CD4-positive, alpha-beta T cell treated with Interleukin-6 at 100 ng/mL for 8 hours (primary cell): ENCODE data around the gene PPP1R18.
"Not testable (repeated sequence)": the region's sequence is repeated elsewhere in the genome, so short reads cannot be mapped to it uniquely, and the experiment has no call there.

Experiments
- DNase-seq: peaks from one replicate; pipeline ENCODE4 v3.0.0-alpha.2; 2020; ENCODE audit warnings: mixed read lengths, low spot score

PPP1R18 gene

DNA sequence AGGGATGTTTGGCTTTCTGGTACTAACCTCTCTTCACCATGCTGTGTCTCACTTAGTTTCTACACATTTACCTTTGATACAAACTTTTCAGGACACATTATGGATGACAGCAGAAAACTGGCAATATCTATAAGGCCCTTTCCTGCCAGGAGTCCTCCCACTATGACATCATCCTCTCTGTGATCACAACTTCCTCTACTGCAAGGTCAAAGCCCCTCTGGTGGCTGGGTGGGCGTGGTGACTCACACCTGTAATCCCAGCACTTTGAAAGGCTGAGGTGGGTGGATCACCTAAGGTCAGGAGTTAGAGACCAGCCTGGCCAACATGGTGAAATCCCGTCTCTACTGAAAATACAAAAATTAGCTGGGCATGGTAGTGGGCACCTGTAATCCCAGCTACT, 20.1 kb downstream of the PPP1R18 start:
- DNase-seq = not testable (repeated sequence)

DNA sequence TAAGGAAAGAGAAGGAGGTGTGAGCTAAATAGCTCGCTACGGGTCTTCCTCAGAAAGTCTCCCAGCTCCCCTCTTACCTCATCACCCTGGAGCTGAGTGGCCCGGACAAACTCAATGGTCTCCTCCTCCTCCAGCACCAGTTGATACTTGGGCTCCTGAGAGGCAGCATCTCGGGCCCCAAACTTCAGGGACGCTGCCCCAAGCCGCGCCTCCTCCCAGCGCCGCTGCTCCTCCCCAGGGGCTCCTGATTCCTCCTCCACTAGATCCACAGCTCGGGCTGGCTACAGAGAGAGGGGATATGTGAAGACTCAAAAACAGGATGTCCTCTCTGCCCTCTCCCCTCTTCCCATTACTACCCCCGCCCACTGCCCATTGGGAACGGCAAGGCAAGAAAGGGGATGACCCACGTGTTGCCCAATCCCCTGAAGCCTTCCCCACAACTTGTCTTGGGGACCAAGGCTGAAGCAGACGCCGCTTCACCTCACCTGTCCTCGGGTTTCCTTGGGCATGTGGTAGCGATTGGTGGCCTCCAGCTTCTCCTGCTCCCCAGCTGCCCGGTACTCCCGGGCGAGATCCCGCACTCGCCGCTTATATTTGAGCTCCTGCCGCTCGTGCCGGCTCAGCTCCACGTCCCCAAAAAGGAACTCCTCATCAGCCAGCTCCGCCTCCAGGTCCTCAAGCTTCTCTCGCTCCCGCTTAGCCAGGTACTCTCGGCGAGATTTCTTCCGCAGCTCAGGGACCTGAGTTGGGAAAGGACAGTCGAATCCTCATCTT, 21.3 kb downstream of the PPP1R18 start:
- no peak for DNase-seq

DNA sequence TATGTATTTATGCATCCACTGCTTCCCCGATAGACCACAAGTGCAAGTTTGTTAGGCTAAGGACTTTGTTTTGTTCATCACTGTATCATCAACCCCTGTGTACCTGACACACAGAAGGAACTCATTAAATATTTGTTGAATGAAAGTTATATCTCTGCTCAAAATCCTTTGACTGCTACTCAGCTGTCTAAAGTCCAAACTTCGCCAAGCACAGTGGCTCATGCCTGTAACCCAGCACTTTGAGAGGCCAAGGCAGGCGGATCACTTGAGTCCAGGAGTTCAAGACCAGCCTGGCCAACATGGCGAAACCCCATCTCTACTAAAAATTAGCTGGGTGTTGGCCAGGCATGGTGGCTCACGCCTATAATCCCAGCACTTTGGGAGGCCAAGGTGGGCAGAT, 28.5 kb downstream of the PPP1R18 start:
- DNase-seq = not testable (repeated sequence)

DNA sequence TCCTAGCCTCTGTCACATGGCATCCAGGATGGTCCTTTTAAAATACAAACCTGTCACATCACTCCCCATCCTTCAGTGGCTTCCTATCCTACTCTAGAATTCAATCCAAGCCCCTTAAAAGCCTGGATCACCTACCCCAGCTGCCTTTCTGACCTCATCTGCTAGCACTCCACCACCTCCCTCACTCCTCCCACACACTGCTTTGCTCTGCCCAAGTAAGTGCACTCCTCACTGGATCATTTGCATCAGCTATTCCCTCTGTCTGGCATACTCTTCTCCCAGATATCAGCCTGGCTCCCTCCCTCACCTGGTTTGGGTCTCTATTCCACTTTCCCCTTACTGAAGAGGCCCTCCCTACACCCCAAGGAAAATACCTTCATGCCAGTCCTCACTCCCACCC, 29.0 kb downstream of the PPP1R18 start:
- no peak for DNase-seq

DNA sequence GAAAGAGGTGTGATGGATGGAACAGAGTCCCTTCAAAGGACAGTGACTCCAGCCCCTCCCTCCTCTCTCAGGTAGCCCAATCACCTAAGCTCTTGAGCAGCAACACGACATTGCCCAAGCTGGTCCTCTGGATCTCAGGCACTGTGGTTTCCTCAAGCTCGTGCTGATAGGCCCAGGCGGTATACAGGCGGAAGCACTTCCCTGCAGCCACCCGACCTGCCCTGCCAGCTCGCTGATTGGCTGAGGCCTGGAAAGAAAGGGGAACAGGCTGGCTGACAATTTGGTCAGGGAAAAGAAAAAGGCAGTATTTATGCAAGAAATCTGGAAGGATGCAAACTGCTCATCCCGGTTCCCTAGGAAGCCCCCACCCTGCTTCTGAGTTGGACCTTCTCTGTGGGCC, 29.9 kb downstream of the PPP1R18 start:
- no peak for DNase-seq

DNA sequence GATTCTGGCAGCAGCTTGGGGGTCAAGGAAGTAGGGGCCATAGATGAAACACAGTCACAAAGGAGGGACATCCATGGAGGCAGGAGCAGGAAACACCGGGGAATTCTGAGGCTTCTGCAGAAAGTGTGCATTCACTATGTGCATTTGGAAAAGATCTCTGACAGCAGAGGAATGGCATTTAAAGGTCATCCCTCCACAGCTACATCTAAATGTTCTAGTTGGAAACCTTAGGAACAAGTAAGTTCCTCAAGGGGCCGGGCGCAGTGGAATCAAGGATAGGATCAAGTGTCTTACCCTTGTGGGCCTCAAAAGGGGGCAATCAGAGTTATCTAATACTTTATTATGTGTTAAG, 30.7 kb downstream of the PPP1R18 start:
- no peak for DNase-seq

DNA sequence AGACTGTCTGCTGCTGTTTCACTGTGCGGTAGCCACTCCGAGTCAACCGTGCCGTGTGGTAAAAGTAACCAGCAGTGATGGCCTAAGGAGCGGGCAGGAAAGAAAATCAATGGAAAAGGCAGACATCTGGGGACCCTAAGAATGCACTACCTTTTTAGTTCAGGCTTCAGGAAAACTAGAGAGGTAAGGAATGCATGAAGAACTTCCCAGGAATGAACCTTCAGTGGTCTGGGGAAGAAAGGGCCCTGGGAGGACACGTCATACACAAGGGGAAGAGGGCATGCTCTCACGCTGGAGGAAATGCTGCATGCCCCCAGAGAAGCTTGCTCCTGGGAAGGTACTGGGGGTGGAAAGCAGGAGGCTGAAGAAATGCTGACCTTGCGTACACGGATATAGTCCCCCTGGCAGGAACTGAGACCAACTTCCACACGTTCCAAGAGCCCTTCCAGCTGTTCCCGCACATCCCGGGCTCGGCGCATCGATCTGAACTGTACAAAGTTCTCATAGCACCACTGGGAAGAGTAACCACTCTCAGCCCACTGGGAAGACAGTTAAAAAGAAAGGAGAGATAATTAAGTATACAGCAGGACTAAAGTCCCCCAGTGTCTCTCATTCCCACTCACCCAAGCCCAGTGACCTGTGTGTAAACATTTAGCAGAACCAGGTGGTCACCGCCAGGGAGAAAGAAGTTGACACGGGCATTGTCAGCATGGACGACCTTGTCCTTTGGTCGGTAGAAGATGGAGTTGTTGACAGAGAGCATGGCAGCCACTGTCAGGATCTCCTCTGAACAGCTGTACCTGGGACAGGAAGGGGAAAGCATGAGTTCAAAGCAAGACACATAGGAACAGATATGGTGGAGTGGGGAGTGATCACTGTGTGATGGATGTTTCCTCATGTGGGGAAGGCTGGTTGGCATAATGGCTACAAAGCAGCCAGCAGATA, 31.4 kb downstream of the PPP1R18 start:
- no peak for DNase-seq

DNA sequence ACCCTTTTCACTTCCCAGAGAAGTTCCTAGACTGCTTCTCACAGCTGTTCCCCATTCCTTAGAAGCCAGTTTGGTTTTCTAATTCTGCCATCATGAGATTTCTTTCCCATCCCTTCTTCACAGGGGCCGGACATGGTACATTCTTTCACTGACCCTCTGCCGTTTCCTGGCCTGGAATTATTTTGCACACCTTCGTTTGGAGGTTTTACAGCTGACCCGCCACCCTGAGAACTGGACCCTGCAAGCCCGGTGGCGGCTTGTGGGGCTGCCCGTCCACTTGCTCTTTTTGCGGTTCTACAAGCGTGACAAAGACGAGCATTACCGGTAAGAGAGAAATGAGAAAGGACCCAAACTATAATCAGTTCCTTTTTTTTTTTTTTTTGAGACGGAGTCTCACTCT, 35.3 kb downstream of the PPP1R18 start:
- no peak for DNase-seq

DNA sequence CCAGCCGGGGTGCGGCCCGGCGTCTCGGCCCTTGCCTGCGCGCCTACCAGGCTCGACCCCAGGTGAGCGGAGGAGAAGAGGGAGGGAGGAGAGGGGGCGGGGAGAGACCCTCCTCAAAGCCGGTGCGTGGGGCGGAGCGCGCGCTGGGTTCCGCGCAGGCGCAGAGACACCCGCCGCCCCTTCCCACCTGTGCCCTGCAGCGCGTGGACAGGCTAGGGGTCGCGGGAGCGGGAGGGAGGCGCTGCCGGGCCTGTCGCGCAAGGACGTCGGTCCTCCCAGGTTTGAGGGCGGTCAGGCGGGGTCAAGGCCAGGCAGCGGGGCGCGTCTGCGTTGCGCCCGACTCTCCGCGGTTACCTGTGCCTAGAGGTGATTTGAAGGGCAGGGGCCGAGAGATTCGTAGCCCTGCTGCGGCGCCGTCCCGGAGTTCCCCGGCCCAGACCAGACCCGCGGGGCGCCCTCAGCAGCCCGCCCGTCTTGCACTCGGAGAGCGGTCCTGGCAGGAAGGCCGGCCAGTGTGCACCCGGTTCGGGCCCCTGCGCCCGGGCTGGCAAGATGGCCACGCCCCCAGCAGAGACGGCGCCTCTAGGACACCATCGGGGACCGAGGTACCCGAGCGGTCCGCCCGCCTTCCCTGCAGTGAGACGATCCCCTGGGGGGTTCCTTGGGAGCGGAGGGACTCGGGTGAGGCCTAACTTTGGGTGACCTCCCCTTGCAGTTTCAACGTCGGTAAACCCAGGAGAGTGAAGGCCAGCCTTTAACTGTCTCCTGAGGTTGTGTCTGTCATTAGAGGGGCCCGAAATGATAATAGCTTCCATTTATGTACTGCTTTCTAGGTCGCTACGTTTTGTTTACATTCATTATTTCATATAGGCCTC, 39.0 kb downstream of the PPP1R18 start:
- DNase-seq = peak; percentile 61

DNA sequence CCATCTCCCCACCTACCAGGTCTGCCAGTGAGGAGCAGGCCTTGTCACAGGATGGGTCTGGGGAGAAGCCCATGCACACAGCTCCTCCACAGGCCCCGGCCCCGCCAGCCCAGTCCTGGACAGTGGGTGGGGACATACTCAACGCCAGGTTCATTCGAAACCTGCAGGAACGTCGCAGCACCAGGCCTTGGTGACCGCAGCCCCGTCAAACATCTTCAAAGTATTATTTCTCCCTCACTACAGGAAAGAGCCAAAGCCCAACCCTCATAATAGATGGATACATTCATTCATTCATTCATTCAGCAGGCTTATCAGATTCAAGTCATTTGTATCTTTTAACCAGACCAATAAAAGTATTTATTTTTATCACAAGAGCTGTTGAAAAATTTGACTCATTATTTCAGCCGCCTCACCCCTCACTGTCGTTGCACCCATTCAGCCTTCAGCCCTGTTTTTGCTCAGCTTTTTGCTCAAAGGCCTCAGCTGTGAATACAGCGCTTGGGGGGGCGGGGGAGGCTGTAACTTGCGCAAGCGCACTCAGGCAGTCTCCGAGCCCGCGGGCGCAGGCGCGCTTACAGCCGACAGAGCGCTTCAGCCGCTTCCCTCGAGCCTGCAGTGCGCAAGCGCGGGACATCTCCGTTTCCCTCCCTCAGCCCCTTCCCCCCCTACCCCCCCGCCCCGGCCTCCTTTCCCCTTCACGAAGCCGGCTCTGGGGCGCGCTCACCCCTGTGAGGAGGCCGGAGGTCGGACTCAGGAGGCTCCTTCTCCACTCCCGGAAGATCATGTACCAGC, 39.8 kb downstream of the PPP1R18 start, which contains the start of gene C6orf136:
TSS of gene C6orf136 (plus strand) at position 684 of the 792 bp plus-strand sequence. CDS start at position 783, 99 bp downstream.
- DNase-seq = peak; percentile 95

DNA sequence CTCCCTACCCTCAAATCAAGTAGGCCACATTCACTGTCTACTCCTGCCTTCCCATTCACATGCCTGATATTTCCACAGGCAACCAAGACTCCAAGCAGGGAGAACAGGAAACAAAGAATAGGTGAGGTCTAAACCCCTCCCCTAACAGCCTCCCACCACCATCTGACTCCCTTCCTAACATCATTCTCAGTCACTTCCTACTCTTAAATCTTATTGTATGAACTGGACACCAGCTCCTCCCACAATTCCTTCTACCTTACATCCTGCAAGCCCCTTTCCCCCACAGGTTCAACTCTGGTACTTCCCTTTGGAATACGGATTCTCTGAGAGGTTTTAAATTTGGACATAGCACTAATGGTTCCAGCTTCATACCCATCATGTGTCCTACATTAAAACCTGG, 40.5 kb downstream of the PPP1R18 start:
- no peak for DNase-seq

DNA sequence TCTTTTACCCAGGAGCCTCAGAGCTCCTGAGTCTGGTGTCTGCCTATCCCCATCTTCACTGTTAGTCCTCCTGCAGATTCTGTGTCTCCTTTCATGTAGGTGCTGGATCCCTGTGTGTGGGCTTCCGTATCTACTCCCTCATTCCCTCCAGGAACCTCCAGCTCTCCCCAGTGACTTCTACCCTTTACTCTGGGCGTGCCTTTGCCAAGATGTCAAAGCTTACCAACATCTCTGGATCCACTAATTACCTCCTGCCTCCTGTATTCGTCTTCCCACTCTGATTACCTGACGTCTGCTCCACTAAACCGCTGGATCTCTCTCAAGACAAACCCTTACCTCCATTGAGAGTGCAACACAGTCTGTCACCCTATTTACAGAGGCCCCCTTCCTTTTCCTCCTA, 41.7 kb downstream of the PPP1R18 start:
- no peak for DNase-seq

DNA sequence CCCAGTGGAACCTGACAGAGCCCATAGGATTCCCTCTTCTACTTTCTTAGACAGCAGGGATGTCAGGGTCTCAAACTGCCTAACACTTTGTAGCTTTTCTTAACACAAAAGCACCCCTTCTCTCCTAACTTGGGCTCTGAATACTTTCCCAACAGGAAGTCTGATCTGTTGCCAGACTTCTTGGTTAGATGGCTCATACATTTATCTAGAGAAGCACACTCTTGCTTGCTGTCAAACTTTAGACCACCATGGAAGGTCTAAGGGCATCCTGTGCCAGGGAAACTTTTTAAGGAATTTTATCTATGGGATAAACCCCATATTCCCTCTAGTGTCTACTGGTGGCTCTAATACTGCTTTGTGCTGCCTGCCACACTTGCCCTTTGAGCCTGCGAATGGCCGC, 42.8 kb downstream of the PPP1R18 start:
- no peak for DNase-seq

DNA sequence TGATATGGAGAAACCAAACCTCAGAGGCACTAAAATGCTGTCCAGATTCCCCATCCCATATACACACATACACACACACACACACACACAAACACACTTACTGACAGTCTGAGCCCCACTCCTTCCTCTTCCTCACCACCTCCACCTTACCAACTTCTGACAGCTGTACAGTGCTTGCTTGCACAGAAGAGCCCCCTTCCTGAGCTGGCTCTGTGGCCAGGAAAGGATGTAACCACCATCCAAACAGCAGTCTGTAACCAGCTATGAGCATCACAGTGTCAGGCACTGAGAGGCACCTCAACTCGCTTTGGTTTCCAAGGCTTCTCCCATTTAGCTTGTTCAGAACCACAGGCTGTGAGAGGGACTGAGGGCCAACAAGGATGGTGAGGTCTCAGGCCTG, 45.4 kb downstream of the PPP1R18 start:
- no peak for DNase-seq

DNA sequence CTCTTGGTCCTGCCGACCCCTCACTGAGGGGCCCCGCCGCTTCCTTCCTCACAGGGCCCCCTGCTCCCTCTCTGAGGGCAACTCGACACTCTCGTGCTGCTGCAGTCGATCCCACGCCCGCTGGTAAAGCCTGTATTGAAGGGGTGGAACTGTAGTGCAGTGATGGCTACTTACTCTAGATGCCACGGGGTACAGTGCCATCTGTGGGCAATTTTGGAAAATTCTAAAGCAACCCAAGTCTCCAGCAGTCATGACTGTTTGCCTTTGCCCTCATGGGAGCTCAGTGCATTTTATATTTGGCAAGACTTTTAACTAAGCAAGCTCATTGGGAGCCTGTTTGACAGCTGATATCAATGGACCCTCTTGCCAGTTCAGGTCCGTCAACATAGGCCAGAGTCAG, 46.0 kb downstream of the PPP1R18 start:
- DNase-seq = no peak

DNA sequence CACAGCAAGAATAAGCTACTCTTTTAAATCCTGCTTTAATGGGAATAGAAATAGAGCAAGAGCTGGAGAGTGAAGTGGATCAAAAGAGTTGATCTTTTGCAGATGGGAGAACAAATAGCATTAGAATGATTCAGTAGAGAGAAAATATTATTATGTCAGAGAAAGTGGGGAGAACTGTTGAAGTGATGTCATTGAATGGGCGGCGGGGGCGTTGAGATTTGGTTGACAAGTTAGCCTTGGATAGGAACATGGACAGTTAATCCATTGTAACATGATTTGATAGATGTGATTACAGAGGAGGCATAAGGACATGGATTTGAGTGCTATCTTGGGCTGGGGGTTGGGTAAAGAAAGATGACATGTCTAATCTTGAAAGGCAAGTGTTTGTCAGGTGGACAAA, 50.6 kb downstream of the PPP1R18 start:
- DNase-seq = no peak

DNA sequence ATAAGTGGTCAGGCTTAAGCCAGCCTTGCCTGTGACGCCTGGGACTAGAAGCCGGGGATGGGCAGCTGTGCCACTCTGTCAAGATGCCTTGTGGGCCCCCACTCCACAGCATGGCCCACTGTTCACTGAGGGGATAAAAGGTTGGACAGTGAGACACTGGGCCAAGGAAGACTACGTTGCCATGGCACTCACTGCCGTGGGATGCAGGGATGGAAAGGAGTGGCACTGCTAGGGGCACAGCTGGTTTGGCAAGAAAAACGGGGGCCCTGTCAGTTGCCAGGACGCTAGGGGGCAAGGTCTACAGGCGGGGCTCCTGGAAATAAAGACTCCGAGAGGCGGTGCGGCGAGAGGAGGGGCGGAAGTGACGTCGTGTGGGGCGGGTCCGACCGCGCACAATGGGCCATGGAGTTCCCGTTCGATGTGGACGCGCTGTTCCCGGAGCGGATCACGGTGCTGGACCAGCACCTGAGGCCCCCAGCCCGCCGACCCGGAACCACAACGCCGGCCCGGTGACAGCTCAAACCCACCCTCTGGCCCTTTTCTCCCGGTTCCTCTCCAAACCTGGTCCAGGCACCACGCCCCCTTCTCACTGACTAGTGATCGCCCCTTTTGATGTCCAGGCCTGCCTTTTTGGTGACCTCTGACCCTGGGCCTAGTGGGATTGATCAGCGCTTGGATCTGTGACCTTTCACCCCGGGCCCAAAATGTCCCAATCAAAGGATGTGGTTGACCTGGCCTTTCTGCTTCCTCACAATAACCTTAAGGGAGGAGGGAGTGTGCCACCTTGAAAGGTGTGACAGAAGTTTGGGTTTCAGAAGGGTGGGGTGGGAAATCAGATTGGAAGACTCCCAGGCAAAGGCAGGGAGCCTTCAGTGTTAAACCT, 59.7 kb downstream of the PPP1R18 start, which contains the start of gene ATAT1:
TSS of gene ATAT1 (plus strand) at position 391 of the 883 bp plus-strand sequence.
- peak; percentile 85 for DNase-seq
